ENCODE results near the gene IRF2BP1.

DNA sequence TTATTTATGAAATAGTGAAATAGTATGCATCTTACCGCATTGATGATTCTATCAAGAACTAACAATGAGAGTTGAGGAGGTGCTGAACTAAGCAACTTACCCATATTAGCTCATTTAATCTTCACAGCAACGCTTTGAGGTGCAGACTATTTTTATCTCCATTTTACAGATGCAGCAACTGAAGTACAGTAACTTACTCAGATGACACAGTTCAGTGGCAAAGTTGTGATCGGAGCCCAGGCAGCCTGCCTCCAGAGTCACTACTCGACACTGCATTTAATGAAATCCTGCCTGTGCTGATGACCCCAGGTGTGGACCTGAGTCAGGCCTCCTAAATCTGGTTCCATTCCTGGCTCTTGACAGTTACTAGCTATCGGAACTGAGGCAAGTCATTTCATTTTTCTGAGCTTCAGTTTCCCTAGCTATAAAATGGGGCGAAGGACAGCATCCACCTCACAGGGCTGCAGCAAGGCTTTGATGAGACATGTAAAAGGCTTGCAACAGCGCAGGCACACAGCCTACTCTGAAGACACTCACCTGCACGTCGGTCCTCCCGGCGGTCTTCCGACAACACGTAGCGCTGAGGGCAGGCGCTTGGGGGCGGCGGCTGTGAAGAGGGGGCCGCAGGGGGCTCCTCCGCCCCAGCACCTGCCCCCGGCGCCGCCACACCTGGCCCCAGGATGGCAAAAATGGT is 14.9 kb upstream of the IRF2BP1 start:
- TF ChIP-seq CTCF (IDR thresholded peaks at IDR 0.05) (no peak), POLR2A (IDR thresholded peaks at IDR 0.05) (no peak)
